ENCODE measurements around the gene PM20D2. TPM values are rescaled to one million over a fixed set of nuclear protein-coding genes. Genes with fewer than 3 reads are reported as not detected.

Gene PM20D2
- total RNA-seq, 1 experiment from 2014 or later = 2.0 TPM

DNA sequence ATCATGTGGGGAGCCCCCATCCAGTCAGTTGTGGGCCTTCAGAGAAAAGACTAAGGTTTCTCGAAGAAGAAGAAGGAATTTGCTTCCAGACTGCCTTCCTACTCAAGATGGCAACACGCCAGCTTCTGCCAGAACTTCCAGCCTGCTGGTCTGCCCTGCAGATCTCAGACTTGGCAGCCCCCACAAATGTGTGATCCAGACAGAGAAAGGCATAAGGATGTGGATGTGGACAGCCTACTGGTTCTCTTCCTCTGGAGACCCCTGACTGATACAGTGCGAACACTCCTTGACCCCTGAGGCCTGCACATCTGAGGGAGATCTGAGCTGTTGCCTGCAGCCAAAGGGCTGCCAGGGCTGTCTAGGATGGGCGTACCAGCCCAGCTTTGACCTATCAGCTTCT lies 62.7 kb downstream of the PM20D2 start:
- H3K4me3 ChIP-seq (ENCODE audit: insufficient read depth, low read depth, low read length) = no peak overlapping the region
- no peak for DNase-seq
- no peaks in the 10 kb centered on the region for H3K36me3 ChIP-seq (replicated peaks; ENCODE audit: control insufficient read depth, insufficient read depth, low read length)
- H3K27me3 ChIP-seq (ENCODE audit: control insufficient read depth, insufficient read depth, low read length) = no peaks in the 10 kb centered on the region

GRCh38 chr6:89209457-89209856 lies 63.6 kb downstream of the PM20D2 start:
- H3K27me3 ChIP-seq (ENCODE audit: control insufficient read depth, insufficient read depth, low read length) = no peaks in the 10 kb centered on the region
- no peak for DNase-seq
- H3K4me3 ChIP-seq (ENCODE audit: insufficient read depth, low read depth, low read length) = no peak overlapping the region
- no peaks in the 10 kb centered on the region for H3K36me3 ChIP-seq (replicated peaks; ENCODE audit: control insufficient read depth, insufficient read depth, low read length)

GRCh38 chr6:89212472-89212871 lies 66.6 kb downstream of the PM20D2 start:
- Histone ChIP-seq H3K27me3 (ENCODE audit: control insufficient read depth, insufficient read depth, low read length) (no peaks in the 10 kb centered on the region), H3K4me3 (ENCODE audit: insufficient read depth, low read depth, low read length) (no peak overlapping the region), H3K36me3 (replicated peaks; ENCODE audit: control insufficient read depth, insufficient read depth, low read length) (no peaks in the 10 kb centered on the region)
- DNase-seq = no peak

DNA sequence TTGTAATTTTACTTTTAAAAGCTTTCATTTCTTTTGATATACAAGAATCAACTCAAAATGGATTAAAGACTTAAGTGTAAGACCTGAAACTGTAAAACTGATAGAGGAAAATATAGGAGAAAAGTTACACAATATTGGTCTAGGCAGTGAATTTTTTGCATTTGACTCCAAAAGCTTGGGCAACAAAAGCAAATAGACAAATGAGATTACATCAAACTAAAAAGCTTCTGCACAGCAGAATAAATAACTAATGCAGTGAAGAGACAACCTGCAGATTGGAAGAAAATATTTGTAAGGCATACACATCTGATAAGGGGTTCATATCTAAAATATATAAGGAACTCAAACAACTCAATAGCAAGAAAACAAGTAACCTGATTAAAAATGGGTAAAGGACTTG lies 68.3 kb downstream of the PM20D2 start:
- no peak for DNase-seq
- H3K36me3 ChIP-seq (replicated peaks; ENCODE audit: control insufficient read depth, insufficient read depth, low read length) = no peaks in the 10 kb centered on the region
- no peak overlapping the region for H3K4me3 ChIP-seq (ENCODE audit: insufficient read depth, low read depth, low read length)
- H3K27me3 ChIP-seq (ENCODE audit: control insufficient read depth, insufficient read depth, low read length) = no peaks in the 10 kb centered on the region

Other genes with a start within 250 kb of the PM20D2 start
- 26.9 and 36.0 TPM in 2 replicates for gene RNGTT, start 182.4 kb upstream of the PM20D2 start, total RNA-seq (2014; rRNA removed; shearing (Covaris generic))
- gene PNRC1, start 65.3 kb upstream of the PM20D2 start, total RNA-seq (2014; rRNA removed; shearing (Covaris generic)) = 12.7 and 21.5 TPM in 2 replicates
- gene SRSF12, start 28.0 kb upstream of the PM20D2 start, total RNA-seq (2014; rRNA removed; shearing (Covaris generic)) = 2.1 and 3.7 TPM in 2 replicates
- 0.07 and 0.10 TPM in 2 replicates for gene GABRR1, start 71.3 kb downstream of the PM20D2 start, total RNA-seq (2014; rRNA removed; shearing (Covaris generic))
- not detected in 2 replicates for gene GABRR2, start 169.2 kb downstream of the PM20D2 start, total RNA-seq (2014; rRNA removed; shearing (Covaris generic))
- 11.8 and 12.2 TPM in 2 replicates for gene UBE2J1, start 206.7 kb downstream of the PM20D2 start, total RNA-seq (2014; rRNA removed; shearing (Covaris generic))

Measured in H7 (cell line).